DOHH2 (cell line): ENCODE results near the gene ACP2.

Source experiments
- CTCF ChIP-seq: fragments of 200-600 bp; sonication (generic); IDR thresholded peaks from one replicate; pipeline ENCODE4 v1.5.1; 2014; ENCODE audit warnings: antibody characterized with exemption, mild to moderate bottlenecking, low read depth, low read length; ENCODE audit not compliant: poor library complexity, severe bottlenecking
- EZH2phosphoT487 ChIP-seq: fragments of 200-600 bp; sonication (generic); IDR thresholded peaks from 2 replicates; pipeline ENCODE4 v1.6.1; 2017; ENCODE audit warnings: borderline replicate concordance, mild to moderate bottlenecking, antibody characterized with exemption, low read length, moderate library complexity, mixed read lengths

DNA sequence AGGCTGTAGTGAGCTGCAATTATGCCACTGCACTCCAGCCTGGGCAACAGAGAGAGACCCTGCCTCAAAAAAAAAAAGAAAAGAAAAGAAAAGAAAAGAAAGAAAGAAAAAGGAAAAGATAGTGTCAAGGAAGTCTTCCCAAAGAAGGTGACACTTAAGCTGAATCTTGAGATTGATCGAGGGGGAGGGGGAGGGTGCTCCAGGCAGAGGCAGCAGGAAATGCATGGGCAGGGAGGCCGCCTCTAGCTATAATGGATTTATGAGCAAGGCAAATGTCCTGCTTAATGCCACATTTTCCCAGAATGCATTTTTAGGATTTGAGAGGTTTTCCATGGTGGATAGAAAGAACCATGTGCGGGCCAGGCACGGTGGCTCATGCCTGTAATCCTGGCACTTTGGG is 47.6 kb downstream of the ACP2 start:
- TF ChIP-seq CTCF (no peak), EZH2phosphoT487 (no peak)
